KMS-11 (cell line): ENCODE measurements around the gene DUSP5.

Source experiments
- H2AFZ ChIP-seq: fragments of 200-600 bp; sonication (generic); 2 replicates; pipeline ENCODE4 v1.6.1; 2016; ENCODE audit warnings: antibody characterized with exemption, mixed run types, low read depth
- H3K27ac ChIP-seq: fragments of 200-600 bp; sonication (generic); 2 replicates; pipeline ENCODE4 v1.6.1; 2016; ENCODE audit warnings: mild to moderate bottlenecking, mixed run types
- H3K27me3 ChIP-seq: fragments of 200-600 bp; sonication (generic); 2 replicates; pipeline ENCODE4 v1.6.1; 2017; ENCODE audit warnings: mild to moderate bottlenecking, low read depth, mixed run types, moderate library complexity; ENCODE audit not compliant: insufficient read depth
- H3K36me3 ChIP-seq: fragments of 200-600 bp; sonication (generic); 2 replicates; pipeline ENCODE4 v1.6.1; 2017; ENCODE audit warnings: mild to moderate bottlenecking, mixed run types; ENCODE audit not compliant: insufficient read depth
- H3K4me1 ChIP-seq: fragments of 200-600 bp; sonication (generic); 2 replicates; pipeline ENCODE4 v1.6.1; 2016; ENCODE audit warnings: mild to moderate bottlenecking, low read depth, mixed run types; ENCODE audit not compliant: poor library complexity, severe bottlenecking
- H3K4me2 ChIP-seq: fragments of 200-600 bp; sonication (generic); 2 replicates; pipeline ENCODE4 v1.7.0; 2016; ENCODE audit warnings: mild to moderate bottlenecking, mixed run types
- H3K4me3 ChIP-seq: fragments of 200-600 bp; sonication (generic); IDR thresholded peaks from 2 replicates; pipeline ENCODE4 v1.6.1; 2017; ENCODE audit warnings: low read depth, low read length, mixed read lengths; ENCODE audit not compliant: insufficient read depth
- H3K79me2 ChIP-seq: fragments of 200-600 bp; sonication (generic); 2 replicates; pipeline ENCODE4 v1.6.1; 2016; ENCODE audit warnings: low read depth, mixed run types; ENCODE audit not compliant: insufficient read depth
- H3K9ac ChIP-seq: fragments of 200-600 bp; sonication (generic); 2 replicates; pipeline ENCODE4 v1.6.1; 2016; ENCODE audit warnings: mild to moderate bottlenecking, mixed run types
- H4K20me1 ChIP-seq: fragments of 200-600 bp; sonication (generic); 2 replicates; pipeline ENCODE4 v1.6.1; 2016; ENCODE audit warnings: mild to moderate bottlenecking, mixed run types; ENCODE audit not compliant: insufficient read depth
- TF ChIP-seq, protein P1 (sequence below): fragments of 200-600 bp; sonication (generic); conservative IDR thresholded peaks from 2 replicates; pipeline ENCODE4 v1.6.1; 2017; ENCODE audit warnings: low read depth, mild to moderate bottlenecking, antibody characterized with exemption, low read length, moderate library complexity, mixed read lengths

Gene DUSP5

DNA sequence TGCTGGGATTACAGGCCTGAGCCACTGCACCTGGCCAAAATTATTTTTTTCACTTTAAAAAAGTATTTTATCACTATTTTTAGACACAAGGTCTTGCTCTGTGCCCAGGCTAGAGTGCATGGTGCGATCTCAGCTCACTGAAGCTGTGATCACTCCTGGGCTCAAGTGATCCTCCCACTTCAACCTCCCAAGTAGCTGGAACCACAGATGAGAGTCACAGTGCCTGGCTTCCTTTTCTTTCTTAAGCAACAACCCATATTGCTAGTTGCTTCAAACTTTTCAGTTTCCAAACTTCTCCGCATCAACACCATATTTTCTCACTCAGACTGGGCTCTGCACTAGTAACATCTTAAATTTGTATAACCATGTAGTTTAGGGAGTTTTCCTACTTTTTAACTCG lies 60.3 kb downstream of the DUSP5 start:
- Histone ChIP-seq H3K27ac (no peak overlapping the region), H3K4me3 (no peak overlapping the region), H4K20me1 (no peaks in the 10 kb centered on the region), H3K4me2 (no peak overlapping the region), H3K79me2 (no peaks in the 10 kb centered on the region), H2AFZ (no peak overlapping the region), H3K9ac (no peak overlapping the region), H3K27me3 (no peaks in the 10 kb centered on the region), H3K4me1 (peaks cover 6% of the 10 kb centered on the region), H3K36me3 (no peaks in the 10 kb centered on the region)
- TF ChIP-seq, protein P1, sequence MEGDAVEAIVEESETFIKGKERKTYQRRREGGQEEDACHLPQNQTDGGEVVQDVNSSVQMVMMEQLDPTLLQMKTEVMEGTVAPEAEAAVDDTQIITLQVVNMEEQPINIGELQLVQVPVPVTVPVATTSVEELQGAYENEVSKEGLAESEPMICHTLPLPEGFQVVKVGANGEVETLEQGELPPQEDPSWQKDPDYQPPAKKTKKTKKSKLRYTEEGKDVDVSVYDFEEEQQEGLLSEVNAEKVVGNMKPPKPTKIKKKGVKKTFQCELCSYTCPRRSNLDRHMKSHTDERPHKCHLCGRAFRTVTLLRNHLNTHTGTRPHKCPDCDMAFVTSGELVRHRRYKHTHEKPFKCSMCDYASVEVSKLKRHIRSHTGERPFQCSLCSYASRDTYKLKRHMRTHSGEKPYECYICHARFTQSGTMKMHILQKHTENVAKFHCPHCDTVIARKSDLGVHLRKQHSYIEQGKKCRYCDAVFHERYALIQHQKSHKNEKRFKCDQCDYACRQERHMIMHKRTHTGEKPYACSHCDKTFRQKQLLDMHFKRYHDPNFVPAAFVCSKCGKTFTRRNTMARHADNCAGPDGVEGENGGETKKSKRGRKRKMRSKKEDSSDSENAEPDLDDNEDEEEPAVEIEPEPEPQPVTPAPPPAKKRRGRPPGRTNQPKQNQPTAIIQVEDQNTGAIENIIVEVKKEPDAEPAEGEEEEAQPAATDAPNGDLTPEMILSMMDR, result no peak

DNA sequence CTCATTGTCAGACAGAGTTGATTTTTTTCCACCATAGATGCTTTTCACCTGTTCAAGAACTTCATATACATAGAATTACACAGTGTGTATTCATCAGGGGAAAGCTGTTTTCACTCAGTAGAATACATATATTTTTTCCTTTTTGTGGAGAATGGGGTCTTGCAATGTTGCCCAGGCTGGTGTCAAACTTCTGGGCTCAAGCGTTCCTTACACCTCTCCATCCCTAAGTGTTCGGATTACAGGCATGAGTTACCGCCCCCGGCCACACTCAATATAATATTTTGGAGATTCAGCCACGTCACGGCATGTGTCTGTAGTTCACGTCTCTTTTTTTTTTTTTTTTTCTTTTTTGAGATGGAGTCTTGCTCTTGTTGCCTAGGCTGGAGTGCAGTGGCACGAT lies 62.3 kb downstream of the DUSP5 start:
- no peaks in the 10 kb centered on the region for H3K79me2 ChIP-seq
- no peaks in the 10 kb centered on the region for H3K36me3 ChIP-seq
- no peak overlapping the region for H2AFZ ChIP-seq
- H3K4me1 ChIP-seq, result peaks cover 6% of the 10 kb centered on the region
- H3K9ac ChIP-seq, result no peak overlapping the region
- H4K20me1 ChIP-seq, result no peaks in the 10 kb centered on the region
- TF ChIP-seq, protein P1, result no peak
- H3K4me3 ChIP-seq, result no peak overlapping the region
- no peak overlapping the region for H3K4me2 ChIP-seq
- no peaks in the 10 kb centered on the region for H3K27me3 ChIP-seq
- no peak overlapping the region for H3K27ac ChIP-seq
